Endodermal cell (in vitro differentiated cells): ENCODE measurements around the gene CAMKMT. TPM values are rescaled to one million over a fixed set of nuclear protein-coding genes. Genes with fewer than 3 reads are reported as not detected.
A peak's percentile ranks its signal among the peaks of the same experiment; 100 is the strongest.

Experiments used
- DNase-seq: peaks from one replicate; pipeline ENCODE4 v3.0.0-alpha.2; 2017
- H3K27ac ChIP-seq: 2 replicates; pipeline ENCODE4 v1.5.1; 2013; ENCODE audit warnings: mild to moderate bottlenecking, low read depth, low read length, moderate library complexity
- H3K27me3 ChIP-seq: 2 replicates; pipeline ENCODE4 v1.6.1; 2013; ENCODE audit warnings: mild to moderate bottlenecking, low read length, moderate library complexity; ENCODE audit not compliant: insufficient read depth, control insufficient read depth, poor library complexity, severe bottlenecking
- H3K36me3 ChIP-seq: 2 replicates; pipeline ENCODE4 v1.7.0; 2013; ENCODE audit warnings: mild to moderate bottlenecking, low read length, moderate library complexity; ENCODE audit not compliant: control insufficient read depth, insufficient read depth
- H3K4me1 ChIP-seq: one replicate; pipeline ENCODE4 v1.7.0; 2013; ENCODE audit warnings: low read length; ENCODE audit not compliant: control insufficient read depth, insufficient read depth
- H3K4me3 ChIP-seq: 2 replicates; pipeline ENCODE4 v1.5.1; 2013; ENCODE audit warnings: mild to moderate bottlenecking, low read length, moderate library complexity
- H3K9ac ChIP-seq: 2 replicates; pipeline ENCODE4 v1.6.1; 2013; ENCODE audit warnings: mild to moderate bottlenecking, low read length, moderate library complexity; ENCODE audit not compliant: poor library complexity, severe bottlenecking; ENCODE audit errors: extremely low read depth
- H3K9me3 ChIP-seq: 2 replicates; pipeline ENCODE4 v1.6.1; 2013; ENCODE audit warnings: mild to moderate bottlenecking, low read length, moderate library complexity; ENCODE audit not compliant: control insufficient read depth
- H3K27ac Mint-ChIP-seq: 2 replicates; pipeline ENCODE4 v1.8.0; 2020; ENCODE audit warnings: mixed read lengths
- H3K27me3 Mint-ChIP-seq: 2 replicates; pipeline ENCODE4 v1.8.0; 2021; ENCODE audit warnings: mild to moderate bottlenecking, mixed read lengths; ENCODE audit not compliant: insufficient read depth
- H3K36me3 Mint-ChIP-seq: 2 replicates; pipeline ENCODE4 v1.8.0; 2020; ENCODE audit warnings: low read depth, mixed read lengths
- H3K4me1 Mint-ChIP-seq: 2 replicates; pipeline ENCODE4 v1.8.0; 2020; ENCODE audit warnings: mixed read lengths
- H3K4me3 Mint-ChIP-seq: 2 replicates; pipeline ENCODE4 v1.8.0; 2020; ENCODE audit warnings: mild to moderate bottlenecking, moderate library complexity, mixed read lengths
- H3K9me3 Mint-ChIP-seq: 2 replicates; pipeline ENCODE4 v1.8.0; 2020; ENCODE audit warnings: mild to moderate bottlenecking, mixed read lengths
- WGBS, 2 experiments: methylation state at CpG; one replicate each; pipeline versions ENCODE4 v1.1.5 to v1.1.7; 2013; ENCODE audit warnings: missing lambda C conversion rate in 2 of 2, mixed read lengths in 1 of 2; ENCODE audit not compliant: insufficient coverage in 1 of 2, insufficient read length in 1 of 2; 5-methylcytosine and 5-hydroxymethylcytosine counted together
- total RNA-seq, 2 donors: library from RNA; stranded (reverse); fragmentation: NEBNext Ultra II Directional in 1 of 2; extraction: Animal tissue kit (Norgen Biotek cat#: 25700) in 1 of 2; gene quantifications; 2 replicates in 1 of 2; 3 replicates in 1 of 2; pipeline ENCODE4 v1.2.1, GENCODE V29; 2021
- TF ChIP-seq, protein P1 (sequence below): fragments of 200-600 bp; sonication (generic); conservative IDR thresholded peaks from 2 replicates; pipeline ENCODE4 v1.5.0; 2021; ENCODE audit warnings: antibody characterized with exemption, mild to moderate bottlenecking

The CAMKMT gene
- total RNA-seq, 2 donors from 2014 or later = 31.4 to 57.5 TPM

DNA sequence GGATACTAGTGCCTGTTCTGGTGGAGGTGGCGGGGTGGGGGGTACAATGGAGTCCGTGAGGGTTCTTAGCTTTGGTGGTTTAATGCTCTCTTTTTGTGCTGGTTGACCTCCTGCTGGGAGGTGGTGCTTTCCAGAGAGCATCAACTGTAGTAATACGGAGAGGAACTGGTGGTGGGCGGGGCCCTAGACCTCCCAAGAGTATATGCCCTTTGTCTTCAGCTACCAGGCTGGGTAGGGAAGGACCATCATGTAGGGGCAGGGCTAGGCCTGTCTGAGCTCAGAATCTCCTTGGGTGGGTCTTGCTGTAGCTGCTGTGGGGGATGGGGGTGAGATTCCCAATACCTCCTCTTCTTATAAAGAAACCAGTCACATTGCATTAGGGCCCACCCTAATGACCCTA is 27.1 kb downstream of the CAMKMT start:
- no peaks in the 10 kb centered on the region for H3K27me3 Mint-ChIP-seq
- 85 to 86% methylated on average over 1 to 4 of the region's 4 CpGs for WGBS, 2 experiments
- peaks cover 5% of the 10 kb centered on the region for H3K4me1 Mint-ChIP-seq
- Histone ChIP-seq H3K9me3 (peaks cover 28% of the 10 kb centered on the region), H3K4me1 (no peaks in the 10 kb centered on the region), H3K4me3 (no peak overlapping the region), H3K9ac (no peak overlapping the region), H3K27me3 (no peaks in the 10 kb centered on the region), H3K27ac (no peak overlapping the region), H3K36me3 (no peaks in the 10 kb centered on the region)
- H3K36me3 Mint-ChIP-seq = peaks cover 32% of the 10 kb centered on the region
- H3K9me3 Mint-ChIP-seq = peaks cover 30% of the 10 kb centered on the region
- TF ChIP-seq, protein P1, sequence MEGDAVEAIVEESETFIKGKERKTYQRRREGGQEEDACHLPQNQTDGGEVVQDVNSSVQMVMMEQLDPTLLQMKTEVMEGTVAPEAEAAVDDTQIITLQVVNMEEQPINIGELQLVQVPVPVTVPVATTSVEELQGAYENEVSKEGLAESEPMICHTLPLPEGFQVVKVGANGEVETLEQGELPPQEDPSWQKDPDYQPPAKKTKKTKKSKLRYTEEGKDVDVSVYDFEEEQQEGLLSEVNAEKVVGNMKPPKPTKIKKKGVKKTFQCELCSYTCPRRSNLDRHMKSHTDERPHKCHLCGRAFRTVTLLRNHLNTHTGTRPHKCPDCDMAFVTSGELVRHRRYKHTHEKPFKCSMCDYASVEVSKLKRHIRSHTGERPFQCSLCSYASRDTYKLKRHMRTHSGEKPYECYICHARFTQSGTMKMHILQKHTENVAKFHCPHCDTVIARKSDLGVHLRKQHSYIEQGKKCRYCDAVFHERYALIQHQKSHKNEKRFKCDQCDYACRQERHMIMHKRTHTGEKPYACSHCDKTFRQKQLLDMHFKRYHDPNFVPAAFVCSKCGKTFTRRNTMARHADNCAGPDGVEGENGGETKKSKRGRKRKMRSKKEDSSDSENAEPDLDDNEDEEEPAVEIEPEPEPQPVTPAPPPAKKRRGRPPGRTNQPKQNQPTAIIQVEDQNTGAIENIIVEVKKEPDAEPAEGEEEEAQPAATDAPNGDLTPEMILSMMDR = no peak
- no peak for DNase-seq
- H3K4me3 Mint-ChIP-seq = no peak overlapping the region
- no peak overlapping the region for H3K27ac Mint-ChIP-seq

DNA sequence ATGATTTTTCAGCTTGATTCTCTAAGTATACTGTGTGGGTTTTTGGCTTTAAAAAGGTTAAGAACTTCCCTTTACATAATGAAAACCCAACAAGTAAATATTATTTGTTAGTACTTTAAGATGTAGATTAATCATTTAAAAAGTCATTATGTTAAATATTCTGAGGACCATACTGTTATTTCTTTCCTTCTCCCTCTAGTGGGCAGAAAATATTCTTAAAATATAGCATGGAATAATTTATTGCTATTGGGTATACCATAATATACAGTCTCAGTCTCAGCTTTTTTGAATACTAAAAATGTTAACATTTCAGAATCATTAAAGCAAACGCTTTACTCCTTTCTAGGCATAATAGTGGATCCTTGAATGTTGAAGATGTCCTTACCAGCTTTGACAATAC is 28.1 kb downstream of the CAMKMT start:
- no peak overlapping the region for H3K27ac Mint-ChIP-seq
- WGBS, 2 experiments = 92% methylated on average over 1 of the region's 1 CpG; no CpG with 5 or more reads in 1 of the 2 experiments
- no peak overlapping the region for H3K4me3 Mint-ChIP-seq

DNA sequence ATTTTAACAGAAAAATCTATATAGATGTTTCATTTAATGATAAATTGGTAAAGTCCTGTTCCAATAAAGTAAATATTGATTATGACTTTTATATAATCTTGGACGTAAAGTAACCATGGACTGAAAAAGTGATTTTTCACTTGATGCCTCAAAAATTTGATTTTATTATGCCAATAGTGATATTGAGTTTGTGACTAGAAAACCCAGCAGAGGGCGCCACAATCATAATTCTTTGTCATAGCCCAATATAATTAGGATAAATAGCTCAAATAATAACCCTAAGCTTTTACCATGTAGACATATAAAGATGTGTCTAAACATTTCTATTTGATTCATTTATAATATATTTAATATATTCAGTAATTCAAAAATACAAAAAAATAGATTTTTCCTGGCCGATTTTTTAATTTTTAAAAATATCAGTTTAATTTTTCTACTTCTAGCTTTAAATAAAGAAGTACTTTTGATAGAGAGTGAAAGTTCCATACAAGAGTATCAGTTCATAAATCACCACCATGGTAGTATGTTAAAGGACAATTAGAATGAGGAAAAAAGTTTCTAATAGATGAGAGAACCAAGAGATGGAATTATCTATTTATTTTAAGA is 30.7 kb downstream of the CAMKMT start:
- peak; percentile 65 for DNase-seq
- H3K27me3 ChIP-seq = no peaks in the 10 kb centered on the region
- H3K9ac ChIP-seq = no peak overlapping the region
- peaks cover 12% of the 10 kb centered on the region for H3K9me3 Mint-ChIP-seq
- H3K4me1 ChIP-seq = no peaks in the 10 kb centered on the region
- H3K36me3 Mint-ChIP-seq = peaks cover 10% of the 10 kb centered on the region
- H3K4me1 Mint-ChIP-seq = peaks cover 10% of the 10 kb centered on the region
- H3K9me3 ChIP-seq = peaks cover 10% of the 10 kb centered on the region
- H3K4me3 ChIP-seq = no peak overlapping the region
- TF ChIP-seq, protein P1 = peak; percentile 93
- no peak overlapping the region for H3K27ac ChIP-seq
- H3K36me3 ChIP-seq = no peaks in the 10 kb centered on the region
- H3K27me3 Mint-ChIP-seq = no peaks in the 10 kb centered on the region
- no peak overlapping the region for H3K27ac Mint-ChIP-seq
- no peak overlapping the region for H3K4me3 Mint-ChIP-seq
- WGBS, 2 experiments = 23% methylated on average over 1 of the region's 3 CpGs; no CpG with 5 or more reads in 1 of the 2 experiments

More for the DNA sequence above, 28.1 kb downstream of the CAMKMT start:
- Histone ChIP-seq H3K9ac (no peak overlapping the region), H3K9me3 (peaks cover 22% of the 10 kb centered on the region), H3K4me3 (no peak overlapping the region), H3K27me3 (no peaks in the 10 kb centered on the region), H3K27ac (no peak overlapping the region), H3K4me1 (no peaks in the 10 kb centered on the region), H3K36me3 (no peaks in the 10 kb centered on the region)
- Mint-ChIP-seq H3K4me1 (peaks cover 5% of the 10 kb centered on the region), H3K27me3 (no peaks in the 10 kb centered on the region), H3K9me3 (peaks cover 20% of the 10 kb centered on the region), H3K36me3 (peaks cover 23% of the 10 kb centered on the region)
- no peak for DNase-seq
- TF ChIP-seq, protein P1 = peak; percentile 61
